Mesendoderm (in vitro differentiated cells): Measurements from ENCODE around the gene STAP2.
"Not testable (repeated sequence)": the region's sequence is repeated elsewhere in the genome, so short reads cannot be mapped to it uniquely, and the experiment has no call there.

Experiments used
- DNase-seq: peaks from one replicate; pipeline ENCODE4 v3.0.0; 2013
- H2AK5ac ChIP-seq: 2 replicates; pipeline ENCODE4 v1.6.1; 2013; ENCODE audit warnings: low read length, inconsistent platforms
- H2BK120ac ChIP-seq: 2 replicates; pipeline ENCODE4 v1.6.1; 2013; ENCODE audit warnings: low read depth, mild to moderate bottlenecking, low read length, moderate library complexity, mixed read lengths
- H2BK15ac ChIP-seq: replicated peaks from 2 replicates; pipeline ENCODE4 v1.6.1; 2013; ENCODE audit warnings: low read depth, mild to moderate bottlenecking, moderate library complexity
- H2BK5ac ChIP-seq: 2 replicates; pipeline ENCODE4 v1.6.1; 2013; ENCODE audit warnings: low read length, inconsistent platforms
- H3K18ac ChIP-seq: 2 replicates; pipeline ENCODE4 v1.6.1; 2013; ENCODE audit warnings: mild to moderate bottlenecking, low read length, mixed read lengths
- H3K23ac ChIP-seq: one replicate; pipeline ENCODE4 v1.6.1; 2013; ENCODE audit warnings: low read length
- H3K27ac ChIP-seq: 2 replicates; pipeline ENCODE4 v1.5.1; 2013; ENCODE audit warnings: low read depth, mild to moderate bottlenecking, inconsistent platforms, low read length, moderate library complexity
- H3K27me3 ChIP-seq: 2 replicates; pipeline ENCODE4 v1.6.1; 2013; ENCODE audit warnings: low read length, control low read depth, mild to moderate bottlenecking, inconsistent platforms; ENCODE audit not compliant: insufficient read depth, poor library complexity
- H3K36me3 ChIP-seq: 2 replicates; pipeline ENCODE4 v1.6.1; 2013; ENCODE audit warnings: low read length, inconsistent platforms; ENCODE audit not compliant: control insufficient read depth, insufficient read depth
- H3K4ac ChIP-seq: one replicate; pipeline ENCODE4 v1.6.1; 2013; ENCODE audit warnings: low read depth, mild to moderate bottlenecking, low read length, moderate library complexity
- H3K4me1 ChIP-seq: 2 replicates; pipeline ENCODE4 v1.6.1; 2013; ENCODE audit warnings: low read depth, low read length, inconsistent platforms; ENCODE audit not compliant: control insufficient read depth
- H3K4me2 ChIP-seq: 2 replicates; pipeline ENCODE4 v1.6.1; 2013; ENCODE audit warnings: low read length
- H3K4me3 ChIP-seq: 2 replicates; pipeline ENCODE4 v1.5.1; 2013; ENCODE audit warnings: mild to moderate bottlenecking, low read length
- H3K56ac ChIP-seq: one replicate; pipeline ENCODE4 v1.6.1; 2013; ENCODE audit warnings: low read length
- H3K79me1 ChIP-seq: 2 replicates; pipeline ENCODE4 v1.6.1; 2013; ENCODE audit warnings: low read length, inconsistent platforms
- H3K79me2 ChIP-seq: 2 replicates; pipeline ENCODE4 v1.6.1; 2013; ENCODE audit warnings: mild to moderate bottlenecking, low read length; ENCODE audit not compliant: control insufficient read depth, insufficient read depth
- H3K9ac ChIP-seq: 2 replicates; pipeline ENCODE4 v1.6.1; 2013; ENCODE audit warnings: low read length, inconsistent platforms
- H4K5ac ChIP-seq: one replicate; pipeline ENCODE4 v1.6.1; 2013; ENCODE audit warnings: low read length
- H4K8ac ChIP-seq: one replicate; pipeline ENCODE4 v1.6.1; 2013; ENCODE audit warnings: low read depth, mild to moderate bottlenecking, control low read depth, low read length, moderate library complexity
- WGBS: extraction: QIAGEN DNeasy Blood & Tissue Kit; methylation state at CpG from one replicate; pipeline ENCODE4 v1.1.7; 2013; ENCODE audit warnings: low lambda C conversion rate, missing lambda C conversion rate; ENCODE audit not compliant: insufficient coverage; ENCODE audit errors: extremely low coverage; 5-methylcytosine and 5-hydroxymethylcytosine counted together

Gene STAP2

DNA sequence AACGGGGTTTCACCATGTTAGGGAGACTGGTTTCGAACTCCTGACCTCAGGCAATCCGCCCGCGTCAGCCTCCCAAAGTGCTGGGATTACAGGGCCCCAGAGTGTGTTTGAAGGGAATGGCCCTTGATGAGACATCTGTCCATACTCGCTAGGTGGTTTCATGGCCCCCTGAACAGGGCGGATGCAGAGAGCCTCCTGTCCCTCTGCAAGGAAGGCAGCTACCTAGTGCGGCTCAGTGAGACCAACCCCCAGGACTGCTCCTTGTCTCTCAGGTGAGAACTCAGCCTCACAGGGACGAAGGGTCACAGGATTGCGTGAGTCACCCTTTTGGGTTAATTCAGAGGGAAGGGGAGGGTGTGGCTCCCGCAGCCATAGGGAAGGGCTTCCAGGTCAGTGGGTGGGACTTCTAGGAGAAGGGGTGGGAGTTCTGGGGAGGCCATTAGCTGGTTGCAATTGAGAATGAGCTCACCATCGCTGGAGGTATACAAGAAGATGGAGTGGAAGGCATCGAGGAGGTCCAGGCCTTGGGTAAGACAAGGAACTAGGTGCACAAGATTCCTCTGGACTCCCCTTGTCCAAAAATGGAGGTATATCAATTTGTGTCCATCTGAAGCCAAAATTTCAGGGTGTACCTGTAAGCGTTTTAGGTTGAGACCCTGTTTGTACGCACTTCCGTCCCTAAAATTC lies 50.4 kb downstream of the STAP2 start:
- Histone ChIP-seq H3K79me1 (no peaks in the 10 kb centered on the region), H3K27me3 (no peaks in the 10 kb centered on the region), H3K23ac (no peak overlapping the region), H2BK5ac (no peak overlapping the region), H3K4ac (no peak overlapping the region), H3K9ac (no peak overlapping the region), H3K36me3 (no peaks in the 10 kb centered on the region), H3K4me3 (no peak overlapping the region), H2BK15ac (no peak overlapping the region), H3K79me2 (no peaks in the 10 kb centered on the region), H2AK5ac (no peak overlapping the region), H3K27ac (no peak overlapping the region), H3K4me2 (no peak overlapping the region), H3K18ac (no peak overlapping the region), H4K5ac (no peak overlapping the region), H3K4me1 (no peaks in the 10 kb centered on the region), H3K56ac (no peak overlapping the region), H2BK120ac (no peak overlapping the region), H4K8ac (no peak overlapping the region)
- WGBS = no CpG with 5 or more reads among the region's 16 CpGs
- DNase-seq = peak; percentile 77

DNA sequence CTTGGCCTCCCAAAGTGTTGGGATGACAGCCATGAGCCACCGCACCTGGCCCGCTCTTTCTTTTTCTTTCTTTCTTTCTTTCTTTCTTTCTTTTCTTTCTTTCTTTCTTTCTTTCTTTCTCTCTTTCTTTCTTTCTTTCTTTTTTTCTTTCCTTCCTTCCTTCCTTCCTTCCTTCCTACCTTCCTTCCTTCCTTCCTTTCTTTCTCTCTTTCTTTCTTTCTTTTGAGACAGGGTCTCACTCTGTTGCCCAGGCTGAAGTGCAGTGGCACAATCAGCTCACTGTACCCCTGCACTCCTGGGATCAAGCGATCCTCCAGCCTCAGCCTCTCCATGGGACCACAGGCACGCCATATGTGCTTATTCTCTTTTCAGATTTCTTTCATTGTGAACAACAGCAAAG lies 52.5 kb downstream of the STAP2 start:
- not testable (repeated sequence) for H2BK120ac ChIP-seq, H3K79me2 ChIP-seq, H2AK5ac ChIP-seq, H4K8ac ChIP-seq, H3K79me1 ChIP-seq, H3K56ac ChIP-seq, H3K4ac ChIP-seq, DNase-seq, H3K27me3 ChIP-seq, H3K18ac ChIP-seq, H3K36me3 ChIP-seq, H3K4me2 ChIP-seq, H3K4me3 ChIP-seq, H2BK5ac ChIP-seq, H3K23ac ChIP-seq, H3K27ac ChIP-seq, H2BK15ac ChIP-seq, H3K9ac ChIP-seq, H4K5ac ChIP-seq, H3K4me1 ChIP-seq
- WGBS = no CpG with 5 or more reads among the region's 4 CpGs

DNA sequence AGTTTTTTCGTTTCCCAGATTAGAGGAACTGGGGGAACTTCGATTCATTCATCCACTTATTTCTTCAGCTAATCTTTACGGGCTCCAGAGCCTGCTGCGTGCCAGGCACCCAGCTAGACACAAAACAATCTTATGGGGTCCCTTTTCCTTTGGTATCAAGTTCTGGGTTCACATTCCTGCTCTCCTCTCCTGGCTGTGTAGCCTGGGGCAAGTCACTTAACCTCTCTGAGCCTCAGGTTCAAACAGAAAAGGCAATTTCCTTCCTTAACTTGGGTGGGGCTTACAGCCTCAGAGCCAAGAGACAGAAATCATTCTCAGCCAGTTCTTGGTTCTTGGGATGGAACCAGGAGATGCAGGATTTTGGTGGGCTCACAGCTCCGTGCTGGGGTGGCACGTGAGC lies 53.7 kb downstream of the STAP2 start:
- Histone ChIP-seq H3K27me3 (peaks cover 4% of the 10 kb centered on the region), H2AK5ac (no peak overlapping the region)

DNA sequence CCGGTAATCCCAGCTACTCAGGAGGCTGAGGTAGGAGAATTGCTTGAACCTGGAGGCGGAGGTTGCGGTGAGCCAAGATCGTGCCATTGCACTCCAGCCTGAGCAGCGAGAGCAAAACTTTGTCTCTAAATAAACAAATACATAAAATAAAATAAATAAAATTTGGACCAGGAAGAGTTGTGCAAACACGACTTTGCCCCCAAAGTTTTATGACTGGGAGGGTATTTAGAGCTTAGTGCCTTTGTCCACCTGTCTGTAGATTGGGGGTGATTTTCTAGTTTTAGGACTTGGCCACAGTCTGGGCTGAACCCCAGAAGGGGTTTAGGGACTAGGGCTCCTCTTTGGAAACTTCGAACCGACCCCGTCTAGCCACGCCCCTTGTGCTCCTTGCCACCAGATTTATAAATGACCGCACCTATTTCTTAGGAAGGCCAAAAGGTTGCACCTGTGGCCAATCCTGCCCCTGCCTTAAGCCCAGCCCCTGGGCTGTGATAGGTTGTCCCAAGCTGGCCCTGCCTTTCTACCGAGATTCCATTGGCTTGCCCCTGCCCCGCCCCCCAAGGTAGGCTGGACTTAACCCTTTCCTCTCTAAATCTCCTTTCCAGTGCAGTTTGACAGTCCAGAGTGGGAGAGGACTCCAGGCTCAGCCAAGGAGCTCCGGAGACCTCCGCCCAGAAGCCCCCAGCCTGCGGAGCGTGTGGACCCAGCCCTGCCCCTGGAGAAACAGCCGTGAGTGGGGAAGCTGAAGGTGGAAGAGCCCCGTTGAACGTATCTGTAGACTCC lies 54.3 kb downstream of the STAP2 start:
- H3K56ac ChIP-seq = no peak overlapping the region
- no peak overlapping the region for H3K4me2 ChIP-seq
- H3K79me1 ChIP-seq = no peaks in the 10 kb centered on the region
- no peak overlapping the region for H3K4ac ChIP-seq
- H3K27me3 ChIP-seq = peaks cover 8% of the 10 kb centered on the region
- peak; percentile 88 for DNase-seq
- no peak overlapping the region for H3K9ac ChIP-seq
- H2BK120ac ChIP-seq = no peak overlapping the region
- no peak overlapping the region for H3K27ac ChIP-seq
- H3K4me3 ChIP-seq = no peak overlapping the region
- no peaks in the 10 kb centered on the region for H3K4me1 ChIP-seq
- WGBS = no CpG with 5 or more reads among the region's 20 CpGs
- no peak overlapping the region for H3K23ac ChIP-seq
- H3K36me3 ChIP-seq = no peaks in the 10 kb centered on the region
- no peak overlapping the region for H3K18ac ChIP-seq
- H3K79me2 ChIP-seq = no peaks in the 10 kb centered on the region
- no peak overlapping the region for H4K8ac ChIP-seq
- H2BK5ac ChIP-seq = no peak overlapping the region
- H2BK15ac ChIP-seq = no peak overlapping the region
- no peak overlapping the region for H4K5ac ChIP-seq
- H2AK5ac ChIP-seq = no peak overlapping the region

More for the DNA sequence above, 53.7 kb downstream of the STAP2 start:
- DNase-seq = no peak
- Histone ChIP-seq H3K9ac (no peak overlapping the region), H2BK120ac (no peak overlapping the region), H3K79me1 (no peaks in the 10 kb centered on the region), H3K18ac (no peak overlapping the region), H3K56ac (no peak overlapping the region), H3K4me1 (no peaks in the 10 kb centered on the region), H2BK15ac (no peak overlapping the region), H3K27ac (no peak overlapping the region), H4K8ac (no peak overlapping the region), H3K4me3 (no peak overlapping the region), H3K79me2 (no peaks in the 10 kb centered on the region), H3K36me3 (no peaks in the 10 kb centered on the region), H2BK5ac (no peak overlapping the region), H3K4me2 (no peak overlapping the region), H3K23ac (no peak overlapping the region), H4K5ac (no peak overlapping the region), H3K4ac (no peak overlapping the region)
- no CpG with 5 or more reads among the region's 6 CpGs for WGBS

DNA sequence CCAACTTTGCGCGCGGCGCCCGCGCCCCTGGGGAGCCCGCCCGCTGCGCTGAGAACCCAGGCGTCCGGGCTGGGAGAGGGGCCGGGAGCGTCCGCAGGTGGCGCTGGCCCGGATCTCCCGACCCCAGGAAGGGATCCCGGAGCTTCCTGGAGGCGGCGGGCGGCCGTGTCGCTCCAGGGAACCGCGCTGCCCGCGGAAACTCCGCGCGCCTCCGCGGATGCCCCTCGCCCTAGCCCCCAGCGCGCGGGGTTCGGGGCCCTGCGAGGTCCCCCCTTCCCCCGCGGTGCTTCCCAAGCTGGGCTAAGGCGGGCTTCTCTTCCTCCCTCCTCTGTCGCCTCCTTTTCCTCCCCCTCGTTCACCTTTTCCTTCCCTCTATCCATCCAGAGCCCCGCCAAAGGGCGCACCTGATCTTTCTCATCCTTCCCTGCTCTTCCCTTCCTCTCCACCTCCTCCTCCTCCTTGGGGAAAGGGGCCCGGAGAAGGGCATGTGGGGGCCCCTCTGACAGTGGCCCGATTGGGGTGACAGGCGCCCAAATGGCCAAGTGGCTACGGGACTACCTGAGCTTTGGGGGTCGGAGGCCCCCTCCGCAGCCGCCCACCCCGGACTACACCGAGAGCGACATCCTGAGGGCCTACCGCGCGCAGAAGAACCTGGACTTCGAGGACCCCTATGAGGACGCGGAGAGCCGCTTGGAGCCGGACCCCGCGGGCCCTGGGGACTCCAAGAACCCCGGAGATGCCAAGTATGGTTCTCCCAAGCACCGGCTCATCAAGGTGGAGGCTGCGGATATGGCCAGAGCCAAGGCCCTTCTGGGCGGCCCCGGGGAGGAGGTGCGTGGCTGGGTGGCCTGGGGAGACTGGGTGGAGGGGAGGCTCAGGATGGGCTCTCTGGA lies 58.9 kb downstream of the STAP2 start:
- Histone ChIP-seq H3K4ac (no peak overlapping the region), H2BK15ac (no peak overlapping the region), H3K36me3 (no peaks in the 10 kb centered on the region), H3K4me2 (peak overlapping the region; percentile 64), H3K79me2 (no peaks in the 10 kb centered on the region), H3K23ac (no peak overlapping the region), H3K56ac (peak overlapping the region; percentile 72), H4K8ac (no peak overlapping the region), H4K5ac (no peak overlapping the region), H3K18ac (peak overlapping the region; percentile 34), H3K27me3 (peaks cover 8% of the 10 kb centered on the region), H3K4me3 (peak overlapping the region; percentile 24), H3K79me1 (no peaks in the 10 kb centered on the region), H3K4me1 (no peaks in the 10 kb centered on the region), H3K27ac (no peak overlapping the region), H3K9ac (peak overlapping the region; percentile 45), H2AK5ac (no peak overlapping the region), H2BK5ac (no peak overlapping the region), H2BK120ac (no peak overlapping the region)
- no peak for DNase-seq
- no CpG with 5 or more reads among the region's 71 CpGs for WGBS
